Measurements from ENCODE around the gene ZNF333. TPM values are rescaled to one million over a fixed set of nuclear protein-coding genes. Genes with fewer than 3 reads are reported as not detected.
"Not testable (repeated sequence)": the region's sequence is repeated elsewhere in the genome, so short reads cannot be mapped to it uniquely, and the experiment has no call there.

Gene ZNF333
- total and polyA plus RNA-seq, 7 experiments from 2014 or later, result 9.1 to 56.3 (median 22.4) TPM

DNA sequence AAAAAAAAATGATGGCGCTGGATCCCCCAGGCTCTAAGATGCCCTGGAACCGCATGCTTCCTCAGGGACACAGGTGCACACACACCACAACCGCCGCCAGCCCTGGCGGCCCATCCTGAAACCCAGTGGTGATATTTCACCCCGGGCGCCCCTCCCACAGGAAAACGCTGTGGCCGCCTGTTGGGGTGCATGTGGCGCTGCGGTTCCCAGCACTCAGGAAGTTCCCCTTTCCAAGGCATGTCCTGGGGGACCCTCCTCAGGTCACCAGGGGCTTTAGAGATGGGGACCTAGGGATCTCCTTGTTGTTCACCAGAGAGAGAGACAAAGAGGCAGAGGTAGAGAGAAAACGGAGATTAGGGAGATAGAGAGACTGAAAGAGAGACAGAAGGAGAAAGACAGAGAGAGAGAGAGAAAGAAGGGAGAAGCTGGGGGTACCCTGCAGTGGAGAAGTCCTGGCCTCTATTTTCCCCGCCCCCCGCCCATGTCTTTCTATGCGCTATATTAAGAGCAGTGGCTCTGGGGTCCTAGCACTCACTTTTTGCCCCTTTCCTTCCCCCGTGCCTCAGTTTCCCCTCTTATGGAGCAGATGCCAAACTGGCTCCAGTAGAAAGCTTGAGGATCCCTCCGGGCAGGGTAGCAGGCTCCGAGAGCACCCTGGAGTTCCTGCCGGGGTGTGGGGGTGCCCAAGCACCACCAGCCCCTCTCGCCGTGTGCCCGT is 86.2 kb downstream of the ZNF333 start:
- Mint-ChIP-seq H3K9me3 (peaks cover 0 to 6% (median 0%) of the 10 kb centered on the region in 11 donors), H3K27me3 (peaks cover 28 to 55% (median 38%) of the 10 kb centered on the region in 5 donors), H3K27ac (no peak overlapping the region), H3K4me1 (peaks cover 5 to 17% (median 13%) of the 10 kb centered on the region in 7 donors), H3K36me3 (no peaks in the 10 kb centered on the region), H3K4me3 (peak overlapping the region in 9 of 10 donors; percentile 7 to 80 (median 55))
- H3K4me3 ChIP-seq (ENCODE audit: low read length), result no peak overlapping the region
- ATAC-seq, result peak; percentile 45
- no peaks in the 10 kb centered on the region for H3K36me3 ChIP-seq (ENCODE audit: control insufficient read depth in 2 of 3, insufficient read depth in 3 of 3, low read length in 3 of 3)
- H3K27me3 ChIP-seq (ENCODE audit: control insufficient read depth in 2 of 2, insufficient read depth in 2 of 2, low read length in 2 of 2), result no peaks in the 10 kb centered on the region
- DNase-seq, result no peak
- CTCF ChIA-PET, result no interaction called here
- H3K27ac ChIP-seq (ENCODE audit: low read depth, low read length), result no peak overlapping the region
- H3K9me3 ChIP-seq (ENCODE audit: control insufficient read depth in 2 of 3, low read length in 3 of 3), result no peaks in the 10 kb centered on the region
- intact Hi-C loops (cut with micrococcal nuclease), result no loop called here
- POLR2A ChIA-PET, result no interaction called here
- H3K4me1 ChIP-seq (ENCODE audit: control insufficient read depth in 2 of 2, insufficient read depth in 2 of 2, low read length in 2 of 2), result no peaks in the 10 kb centered on the region

DNA sequence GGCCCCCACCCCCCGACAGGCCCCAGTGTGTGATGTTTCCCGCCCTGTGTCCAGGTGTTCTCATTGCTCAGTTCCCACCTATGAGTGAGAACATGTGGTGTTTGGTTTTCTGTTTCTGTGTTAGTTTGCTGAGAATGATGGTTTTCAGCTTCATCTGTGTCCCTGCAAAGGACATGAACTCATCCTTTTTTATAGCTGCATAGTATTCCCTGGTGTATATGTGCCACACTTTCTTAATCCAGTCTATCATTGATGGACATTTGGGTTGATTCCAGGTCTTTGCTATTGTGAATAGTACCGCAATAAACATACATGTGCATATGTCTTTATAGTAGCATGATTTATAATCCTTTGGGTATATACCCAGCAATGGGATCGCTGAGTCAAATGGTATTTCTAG is 87.8 kb downstream of the ZNF333 start:
- H3K4me1 ChIP-seq (ENCODE audit: control insufficient read depth in 2 of 2, insufficient read depth in 2 of 2, low read length in 2 of 2); H3K27ac ChIP-seq (ENCODE audit: low read depth, low read length); H3K36me3 ChIP-seq (ENCODE audit: control insufficient read depth in 2 of 3, insufficient read depth in 3 of 3, low read length in 3 of 3); intact Hi-C loops (cut with micrococcal nuclease); H3K9me3 ChIP-seq (ENCODE audit: control insufficient read depth in 2 of 3, low read length in 3 of 3); H3K27ac Mint-ChIP-seq; H3K4me3 ChIP-seq (ENCODE audit: low read length); ATAC-seq; DNase-seq; H3K36me3 Mint-ChIP-seq; H3K27me3 ChIP-seq (ENCODE audit: control insufficient read depth in 2 of 2, insufficient read depth in 2 of 2, low read length in 2 of 2); H3K9me3 Mint-ChIP-seq; POLR2A ChIA-PET: not testable (repeated sequence)
- peak overlapping the region in 1 of 10 donors; percentile 6 for H3K4me3 Mint-ChIP-seq
- H3K4me1 Mint-ChIP-seq, result peaks cover 5 to 16% (median 13%) of the 10 kb centered on the region in 7 donors
- CTCF ChIA-PET, result interaction anchor here (1.0 kb wide), 1 partner anchor 399 kb away, joined by 3 read pairs; no protein-coding TSS in a partner anchor
- H3K27me3 Mint-ChIP-seq, result peaks cover 28 to 52% (median 38%) of the 10 kb centered on the region in 5 donors

DNA sequence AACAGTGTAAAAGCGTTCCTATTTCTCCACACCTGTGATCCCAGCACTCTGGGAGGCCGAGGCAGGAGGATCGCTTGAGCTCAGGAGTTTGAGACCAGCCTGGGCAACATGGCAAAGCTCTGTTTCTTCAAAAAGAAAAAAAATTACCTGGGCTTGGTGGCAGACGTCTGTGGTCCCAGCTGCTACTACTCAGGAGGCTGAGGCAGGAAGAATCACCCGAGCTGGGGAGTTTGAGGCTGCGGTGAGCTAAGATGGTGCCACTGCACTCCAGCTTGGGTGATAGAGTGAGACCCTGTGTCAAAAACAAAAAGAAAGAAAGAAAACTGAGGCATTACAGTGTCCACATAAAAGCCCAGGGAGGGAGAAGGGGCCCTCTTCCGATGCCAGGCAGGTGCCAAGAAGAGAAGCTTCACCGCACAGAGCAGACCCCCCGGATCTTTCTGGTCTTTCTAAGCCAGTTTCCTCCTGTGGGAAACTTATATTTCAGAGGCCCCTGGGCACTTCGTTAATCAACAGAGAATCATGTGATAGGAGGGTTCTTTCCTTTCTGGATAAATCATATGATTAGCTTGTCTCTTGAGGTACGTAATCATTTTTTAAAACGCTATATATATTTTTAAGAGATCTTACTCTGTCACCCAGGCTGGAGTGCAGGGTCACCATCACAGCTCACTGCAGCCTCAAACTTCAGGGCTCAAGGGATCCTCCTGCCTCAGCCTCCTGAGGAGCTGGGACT is 88.4 kb downstream of the ZNF333 start, which contains the start of gene ADGRE2:
ADGRE2 (minus strand) TSS at position 451 of the 736 bp plus-strand sequence. CDS start 1,804 bp downstream, outside the sequence.
- intact Hi-C loops (cut with micrococcal nuclease); H3K9me3 Mint-ChIP-seq; H3K36me3 Mint-ChIP-seq; H3K9me3 ChIP-seq (ENCODE audit: control insufficient read depth in 2 of 3, low read length in 3 of 3); ATAC-seq; POLR2A ChIA-PET; H3K4me3 ChIP-seq (ENCODE audit: low read length); H3K4me1 ChIP-seq (ENCODE audit: control insufficient read depth in 2 of 2, insufficient read depth in 2 of 2, low read length in 2 of 2); H3K27ac ChIP-seq (ENCODE audit: low read depth, low read length); H3K27me3 ChIP-seq (ENCODE audit: control insufficient read depth in 2 of 2, insufficient read depth in 2 of 2, low read length in 2 of 2); H3K36me3 ChIP-seq (ENCODE audit: control insufficient read depth in 2 of 3, insufficient read depth in 3 of 3, low read length in 3 of 3); H3K27ac Mint-ChIP-seq; DNase-seq: not testable (repeated sequence)
- Mint-ChIP-seq H3K4me1 (peaks cover 5 to 16% (median 13%) of the 10 kb centered on the region in 7 donors), H3K4me3 (peak within 1 kb of the TSS in 1 of 10 donors; percentile 6), H3K27me3 (peaks cover 28 to 56% (median 37%) of the 10 kb centered on the region in 5 donors)
- CTCF ChIA-PET, result interaction anchor here (1.0 kb wide), 1 partner anchor 398 kb away, joined by 3 read pairs; no protein-coding TSS in a partner anchor

DNA sequence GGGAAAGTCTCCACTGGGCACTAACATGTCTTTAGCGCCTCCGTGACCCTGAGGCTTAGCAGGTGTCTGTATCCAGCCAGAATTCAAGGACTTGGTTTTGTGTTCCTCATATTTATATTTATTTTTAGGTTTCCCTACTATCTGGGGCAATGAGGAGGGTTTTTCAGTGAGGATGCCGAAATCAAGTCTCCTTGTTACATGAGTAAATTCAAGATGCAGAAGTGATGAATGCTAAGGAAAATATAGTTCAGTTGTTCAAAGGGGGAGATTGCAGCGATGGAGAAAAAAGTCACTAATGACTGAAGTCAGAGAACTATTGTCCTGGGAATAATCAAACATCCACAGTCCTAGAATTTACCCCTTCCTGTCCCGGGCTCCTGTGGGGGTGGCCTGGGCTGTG is 89.3 kb downstream of the ZNF333 start:
- Histone ChIP-seq H3K4me1 (ENCODE audit: control insufficient read depth in 2 of 2, insufficient read depth in 2 of 2, low read length in 2 of 2) (no peaks in the 10 kb centered on the region), H3K27ac (ENCODE audit: low read depth, low read length) (no peak overlapping the region), H3K4me3 (ENCODE audit: low read length) (no peak overlapping the region), H3K27me3 (ENCODE audit: control insufficient read depth in 2 of 2, insufficient read depth in 2 of 2, low read length in 2 of 2) (no peaks in the 10 kb centered on the region), H3K36me3 (ENCODE audit: control insufficient read depth in 2 of 3, insufficient read depth in 3 of 3, low read length in 3 of 3) (no peaks in the 10 kb centered on the region), H3K9me3 (ENCODE audit: control insufficient read depth in 2 of 3, low read length in 3 of 3) (no peaks in the 10 kb centered on the region)
- ChIA-PET POLR2A (no interaction called here), CTCF (no interaction called here)
- Mint-ChIP-seq H3K4me1 (peaks cover 5 to 16% (median 13%) of the 10 kb centered on the region in 7 donors), H3K9me3 (peaks cover 0 to 4% (median 0%) of the 10 kb centered on the region in 11 donors), H3K27ac (no peak overlapping the region), H3K27me3 (peaks cover 28 to 49% (median 35%) of the 10 kb centered on the region in 5 donors), H3K36me3 (no peaks in the 10 kb centered on the region), H3K4me3 (no peak overlapping the region)
- ATAC-seq (no peak), DNase-seq (no peak)
- intact Hi-C loops (cut with micrococcal nuclease), result no loop called here

DNA sequence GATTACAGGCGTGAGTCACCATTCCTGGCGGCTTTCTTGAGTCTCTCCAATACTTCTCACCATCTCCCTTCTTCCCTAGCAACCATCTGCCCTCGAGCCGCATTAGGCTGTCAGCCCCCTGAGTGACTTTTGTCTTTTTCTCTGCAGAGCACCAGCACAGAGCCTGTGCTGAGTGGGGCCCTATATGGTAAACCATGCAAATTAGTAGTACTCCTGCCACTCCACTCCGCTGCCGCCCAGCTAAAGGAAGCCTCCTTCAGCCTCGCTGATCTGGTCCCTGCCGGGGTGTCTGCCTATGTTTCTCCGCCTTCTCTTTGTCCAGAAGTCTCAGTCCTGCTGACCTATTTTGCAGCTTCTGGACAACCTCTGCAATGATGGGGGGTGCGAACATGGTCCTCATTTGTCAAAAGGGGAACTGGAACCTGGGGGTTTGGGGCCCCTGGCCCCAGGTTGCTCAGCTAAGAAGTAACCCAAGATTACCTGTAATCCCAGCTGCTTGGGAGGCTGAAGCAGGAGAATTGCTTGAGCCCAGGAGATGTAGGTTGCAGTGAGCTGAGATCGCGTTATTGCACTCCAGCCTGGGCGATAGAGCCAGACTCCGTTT is 90.9 kb downstream of the ZNF333 start:
- H3K36me3 Mint-ChIP-seq; POLR2A ChIA-PET; H3K4me3 Mint-ChIP-seq; H3K4me3 ChIP-seq (ENCODE audit: low read length); H3K9me3 Mint-ChIP-seq; intact Hi-C loops (cut with micrococcal nuclease); H3K9me3 ChIP-seq (ENCODE audit: control insufficient read depth in 2 of 3, low read length in 3 of 3); H3K4me1 ChIP-seq (ENCODE audit: control insufficient read depth in 2 of 2, insufficient read depth in 2 of 2, low read length in 2 of 2); CTCF ChIA-PET; H3K27ac Mint-ChIP-seq; ATAC-seq; H3K27me3 ChIP-seq (ENCODE audit: control insufficient read depth in 2 of 2, insufficient read depth in 2 of 2, low read length in 2 of 2); DNase-seq; H3K36me3 ChIP-seq (ENCODE audit: control insufficient read depth in 2 of 3, insufficient read depth in 3 of 3, low read length in 3 of 3); H3K27ac ChIP-seq (ENCODE audit: low read depth, low read length): not testable (repeated sequence)
- H3K4me1 Mint-ChIP-seq, result peaks cover 9 to 22% (median 17%) of the 10 kb centered on the region in 7 donors
- H3K27me3 Mint-ChIP-seq, result peaks cover 26 to 57% (median 40%) of the 10 kb centered on the region in 5 donors

DNA sequence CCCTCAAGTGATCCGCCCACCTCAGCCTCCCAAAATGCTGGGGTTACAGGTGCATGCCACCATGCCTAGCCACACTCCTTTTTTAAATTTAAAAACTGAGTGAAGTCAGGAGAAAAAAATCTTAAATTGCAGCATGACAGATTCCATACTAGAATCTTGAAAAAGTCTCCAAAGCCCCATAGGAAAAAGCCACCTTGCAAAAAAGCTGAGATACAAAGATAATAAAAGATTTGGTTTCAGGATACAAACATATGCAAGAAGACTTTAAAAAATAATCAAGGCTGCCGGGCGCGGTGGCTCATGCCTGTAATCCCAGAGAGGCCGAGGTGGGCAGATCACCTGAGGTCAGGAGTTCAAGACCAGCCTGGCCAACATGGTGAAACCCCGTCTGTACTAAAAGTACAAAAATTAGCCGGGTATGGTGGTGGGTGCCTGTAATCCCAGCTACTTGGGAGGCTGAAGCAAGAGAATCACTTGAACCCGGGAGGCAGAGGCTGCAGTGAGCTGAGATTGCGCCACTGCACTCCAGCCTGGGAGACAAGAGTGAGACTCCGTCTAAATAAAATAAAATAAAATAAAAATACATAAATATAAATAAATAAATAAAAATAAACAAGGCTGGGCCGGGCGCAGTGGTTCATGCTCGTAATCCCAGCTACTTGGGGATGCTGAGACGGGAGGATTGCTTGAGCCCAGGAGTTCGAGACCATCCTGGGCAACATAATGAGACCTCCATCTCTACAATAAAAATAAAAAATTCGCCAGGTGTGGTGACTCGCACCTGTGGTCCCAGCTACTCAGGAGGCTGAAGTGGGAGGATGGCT is 92.1 kb downstream of the ZNF333 start:
- H3K4me1 ChIP-seq (ENCODE audit: control insufficient read depth in 2 of 2, insufficient read depth in 2 of 2, low read length in 2 of 2); DNase-seq; H3K27ac Mint-ChIP-seq; H3K9me3 ChIP-seq (ENCODE audit: control insufficient read depth in 2 of 3, low read length in 3 of 3); H3K27me3 ChIP-seq (ENCODE audit: control insufficient read depth in 2 of 2, insufficient read depth in 2 of 2, low read length in 2 of 2); POLR2A ChIA-PET; intact Hi-C loops (cut with micrococcal nuclease); CTCF ChIA-PET; H3K36me3 ChIP-seq (ENCODE audit: control insufficient read depth in 2 of 3, insufficient read depth in 3 of 3, low read length in 3 of 3); ATAC-seq; H3K27ac ChIP-seq (ENCODE audit: low read depth, low read length); H3K4me3 ChIP-seq (ENCODE audit: low read length); H3K4me3 Mint-ChIP-seq; H3K9me3 Mint-ChIP-seq; H3K36me3 Mint-ChIP-seq: not testable (repeated sequence)
- peaks cover 11 to 17% (median 15%) of the 10 kb centered on the region in 7 donors for H3K4me1 Mint-ChIP-seq
- peaks cover 14 to 51% (median 35%) of the 10 kb centered on the region in 5 donors for H3K27me3 Mint-ChIP-seq

Data from naive thymus-derived CD4-positive, alpha-beta T cell (primary cell).